GDM1 (cell line): Measurements from ENCODE around the gene MRTFA.
"Not testable (repeated sequence)": the region's sequence is repeated elsewhere in the genome, so short reads cannot be mapped to it uniquely, and the experiment has no call there.

Experiments
- DNase-seq: peaks from one replicate; lab custom pipeline; 2025; lab: John Stamatoyannopoulos, UW

Gene MRTFA

GRCh38 chr22:40394607-40395006 lies 241.9 kb downstream of the MRTFA start:
- no peak for DNase-seq

- no peak for DNase-seq
Observed at GRCh38 chr22:40392618-40393017, 243.9 kb downstream of the MRTFA start.

- no peak for DNase-seq
Observed at GRCh38 chr22:40391417-40391816, 245.1 kb downstream of the MRTFA start.

GRCh38 chr22:40388231-40388630 lies 248.3 kb downstream of the MRTFA start:
- DNase-seq: no peak

GRCh38 chr22:40387746-40388145 lies 248.8 kb downstream of the MRTFA start:
- DNase-seq: no peak

- DNase-seq: no peak
Observed at GRCh38 chr22:40385036-40385782, 251.3 kb downstream of the MRTFA start.

DNA sequence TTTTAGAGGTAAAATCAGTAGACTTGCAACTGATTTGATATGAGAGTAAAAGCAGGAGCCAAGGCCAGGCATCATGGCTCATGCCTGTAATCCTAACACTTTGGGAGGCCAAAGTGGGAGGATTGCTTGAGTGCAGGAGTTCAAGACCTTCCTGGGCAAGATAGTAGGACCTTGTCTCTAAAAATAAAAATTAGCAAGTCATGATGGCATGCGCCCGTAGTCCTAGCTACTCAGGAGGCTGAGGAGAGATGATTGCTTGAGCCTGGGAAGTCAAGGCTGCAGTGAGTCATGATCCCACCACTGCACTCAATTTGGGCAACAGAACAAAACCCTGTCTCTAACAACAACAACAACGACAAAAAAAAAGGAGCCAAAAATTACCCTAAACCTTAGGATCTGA lies 252.6 kb downstream of the MRTFA start:
- DNase-seq: no peak

GRCh38 chr22:40381461-40381860 lies 255.1 kb downstream of the MRTFA start:
- no peak for DNase-seq

- DNase-seq: not testable (repeated sequence)
Observed at GRCh38 chr22:40378448-40378847, 258.1 kb downstream of the MRTFA start.

- no peak for DNase-seq
Observed at GRCh38 chr22:40377931-40378330, 258.6 kb downstream of the MRTFA start.

- no peak for DNase-seq
Observed at GRCh38 chr22:40376149-40376548, 260.4 kb downstream of the MRTFA start.

- DNase-seq: no peak
Observed at GRCh38 chr22:40374567-40374966, 262.0 kb downstream of the MRTFA start.

DNA sequence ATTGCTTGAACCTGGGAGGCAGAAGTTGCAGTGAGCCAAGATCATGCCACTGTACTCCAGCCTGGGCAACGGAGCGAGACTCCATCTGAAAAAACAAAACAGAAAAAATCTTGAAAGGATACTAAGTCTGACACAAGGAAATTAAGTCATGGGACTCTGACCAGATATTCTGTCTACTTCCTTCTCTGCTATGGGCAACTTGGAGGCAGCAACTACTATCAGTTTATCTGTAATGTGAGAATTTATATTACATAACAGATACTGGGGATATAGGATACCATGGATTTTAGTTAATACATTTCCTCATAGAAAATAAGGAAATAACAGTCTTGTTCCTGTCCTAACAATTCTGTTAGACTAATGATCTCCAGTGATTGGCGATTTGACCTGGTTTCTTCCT lies 267.7 kb downstream of the MRTFA start:
- no peak for DNase-seq

DNA sequence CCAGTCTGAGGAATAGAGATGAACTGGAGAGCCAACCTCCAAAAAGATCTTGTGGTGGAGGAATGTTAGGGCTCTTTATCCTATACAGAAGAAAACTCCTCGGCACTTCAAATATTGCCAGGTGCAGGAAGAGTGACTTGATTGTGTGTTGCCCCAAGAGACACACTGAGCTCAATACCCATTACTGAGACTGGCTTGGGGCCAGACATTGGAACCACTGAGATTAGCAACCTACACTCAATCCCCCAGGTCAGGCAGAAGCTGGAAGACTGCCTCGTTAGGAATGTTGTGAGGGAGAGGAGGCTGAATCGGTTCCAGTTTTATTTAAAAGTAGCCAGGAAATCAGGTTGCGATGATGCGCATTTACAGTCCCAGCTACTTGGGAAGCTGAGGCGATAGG lies 268.5 kb downstream of the MRTFA start:
- no peak for DNase-seq

DNA sequence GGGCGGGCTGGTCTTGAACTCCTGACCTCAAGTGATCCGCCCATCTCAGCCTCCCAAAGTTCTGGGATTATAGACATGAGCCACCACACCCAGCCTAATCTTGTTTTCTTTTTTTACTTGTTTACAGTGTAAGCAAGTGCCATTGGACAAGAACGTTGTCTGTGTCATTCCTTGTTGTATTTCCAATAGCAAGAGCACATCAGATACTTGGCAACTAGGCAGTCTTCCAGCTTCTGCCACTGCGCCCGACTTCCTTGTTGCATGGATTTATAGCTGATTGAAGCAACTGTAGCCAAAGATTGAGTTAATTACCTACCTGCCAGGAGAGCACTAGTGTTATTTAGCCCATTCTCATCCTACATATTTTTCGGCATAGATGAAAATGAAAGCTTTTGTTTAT lies 269.2 kb downstream of the MRTFA start:
- DNase-seq: no peak

DNA sequence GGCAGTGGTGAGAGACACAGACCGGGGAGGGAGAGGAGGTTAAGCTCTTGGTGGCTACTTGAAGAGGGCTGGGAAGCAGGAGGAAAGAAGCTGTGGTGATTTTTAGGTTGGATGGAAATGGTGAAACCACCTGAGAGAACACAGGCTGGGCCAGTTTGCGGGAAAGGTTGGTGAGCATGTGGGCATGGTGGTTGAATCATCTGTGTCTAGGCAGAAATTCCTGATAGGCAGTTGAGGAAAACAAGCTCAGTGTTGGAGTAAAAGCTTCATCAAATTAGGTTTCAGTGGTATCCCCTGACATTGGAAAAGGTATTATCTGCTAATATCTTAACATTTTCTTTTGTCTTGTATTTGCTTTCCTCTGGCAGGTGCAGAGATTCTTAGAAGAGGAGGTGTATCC lies 270.5 kb downstream of the MRTFA start:
- DNase-seq: no peak

GRCh38 chr22:40364431-40364830 lies 272.1 kb downstream of the MRTFA start:
- DNase-seq: no peak

GRCh38 chr22:40363059-40363458 lies 273.5 kb downstream of the MRTFA start:
- DNase-seq: no peak

- DNase-seq: no peak
Observed at GRCh38 chr22:40361100-40361499, 275.4 kb downstream of the MRTFA start.
